HepG2 (cell line): ENCODE results near the gene METRN. TPM values are rescaled to one million over a fixed set of nuclear protein-coding genes. Genes with fewer than 3 reads are reported as not detected.

Experiments used
- ELF1 ChIP-seq: sonication (generic); formaldehyde crosslinking; IDR thresholded peaks from 2 replicates; pipeline ENCODE4 v1.4.0; 2020; ENCODE audit warnings: missing genetic modification reagents
- ERF ChIP-seq: IDR thresholded peaks from 2 replicates; pipeline ENCODE4 v1.6.1; 2018; ENCODE audit warnings: missing biosample characterization, missing genetic modification reagents
- KLF9 ChIP-seq: IDR thresholded peaks from 2 replicates; pipeline ENCODE4 v1.6.1; 2016; ENCODE audit warnings: low read depth
- NAIF1 ChIP-seq: sonication (generic); formaldehyde crosslinking; IDR thresholded peaks from 2 replicates; pipeline ENCODE4 v1.5.0; 2020; ENCODE audit warnings: mild to moderate bottlenecking, missing genetic modification reagents, borderline replicate concordance
- NFE2 ChIP-seq: sonication (generic); formaldehyde crosslinking; IDR thresholded peaks from 2 replicates; pipeline ENCODE4 v1.4.0; 2020; ENCODE audit warnings: missing genetic modification reagents
- TP53 ChIP-seq: sonication (generic); formaldehyde crosslinking; conservative IDR thresholded peaks from 2 replicates; pipeline ENCODE4 v1.4.0; 2020; ENCODE audit warnings: missing genetic modification reagents
- YEATS4 ChIP-seq: sonication (generic); formaldehyde crosslinking; IDR thresholded peaks from 2 replicates; pipeline ENCODE4 v1.4.0; 2020; ENCODE audit warnings: missing genetic modification reagents, borderline replicate concordance
- ZBTB42 ChIP-seq: sonication (generic); formaldehyde crosslinking; IDR thresholded peaks from 2 replicates; pipeline ENCODE4 v1.5.0; 2020; ENCODE audit warnings: mild to moderate bottlenecking, missing genetic modification reagents
- ZBTB7B ChIP-seq: sonication (generic); formaldehyde crosslinking; IDR thresholded peaks from 2 replicates; pipeline ENCODE4 v1.4.0; 2020; ENCODE audit warnings: missing genetic modification reagents
- ZNF234 ChIP-seq: sonication (generic); formaldehyde crosslinking; conservative IDR thresholded peaks from 2 replicates; pipeline ENCODE4 v1.5.1; 2020; ENCODE audit warnings: mild to moderate bottlenecking, missing genetic modification reagents
- ZNF274 ChIP-seq: sonication (generic); formaldehyde crosslinking; IDR thresholded peaks from 2 replicates; pipeline ENCODE4 v1.5.1; 2020; ENCODE audit warnings: mild to moderate bottlenecking, missing genetic modification reagents
- ZNF543 ChIP-seq: sonication (generic); formaldehyde crosslinking; IDR thresholded peaks from 2 replicates; pipeline ENCODE4 v1.4.0; 2020; ENCODE audit warnings: mild to moderate bottlenecking, missing genetic modification reagents
- ZNF546 ChIP-seq: sonication (generic); formaldehyde crosslinking; conservative IDR thresholded peaks from 2 replicates; pipeline ENCODE4 v1.8.1; 2023; ENCODE audit warnings: mild to moderate bottlenecking, missing genetic modification reagents
- ZNF746 ChIP-seq: sonication (generic); formaldehyde crosslinking; IDR thresholded peaks from 2 replicates; pipeline ENCODE4 v1.8.0; 2022; ENCODE audit warnings: mild to moderate bottlenecking, missing genetic modification reagents
- polyA plus RNA-seq, 8 experiments: library from polyadenylated mRNA; depleted of rRNA in 3 of 8; stranded (reverse) in 7 of 8; unstranded in 1 of 8; fragments of >200 nt; fragmentation: Illumina TruSeq in 4 of 8; extraction: Trizol in 4 of 8; gene quantifications; 2 replicates each; pipeline versions ENCODE4 v1.2.1 to v1.2.3, GENCODE V29; 2011 to 2016; ENCODE audit warnings: low read depth in 4 of 8, missing spikeins in 1 of 8, mixed read lengths in 1 of 8; ENCODE audit not compliant: insufficient read depth in 1 of 8
- total RNA-seq, 5 experiments: library from RNA; depleted of rRNA; stranded (reverse); fragments of >200 nt; fragmentation: Illumina TruSeq; extraction: Trizol; gene quantifications; 2 replicates each; pipeline ENCODE4 v1.2.3, GENCODE V29; 2016; ENCODE audit warnings: low read depth in 1 of 5
- TF ChIP-seq, protein P1 (sequence below): sonication (generic); formaldehyde crosslinking; IDR thresholded peaks from 2 replicates; pipeline ENCODE4 v1.5.0; 2020; ENCODE audit warnings: missing genetic modification reagents
- TF ChIP-seq, protein P2 (sequence below): sonication (generic); formaldehyde crosslinking; IDR thresholded peaks from 2 replicates; pipeline ENCODE4 v1.4.0; 2020; ENCODE audit warnings: mild to moderate bottlenecking, low read depth, missing genetic modification reagents
- TF ChIP-seq, protein P3 (sequence below): fragments of 450-650 bp; IDR thresholded peaks from 2 replicates; pipeline ENCODE4 v1.6.1; 2016
- TF ChIP-seq, protein P4 (sequence below): sonication (generic); formaldehyde crosslinking; IDR thresholded peaks from 2 replicates; pipeline ENCODE4 v1.4.0; 2020; ENCODE audit warnings: missing genetic modification reagents

METRN gene
- total and polyA plus RNA-seq, 2 of the 13 experiments (the other 11 are each of a cell fraction or from before 2014, with no cell fraction given), result 25.5 to 46.1 TPM

DNA sequence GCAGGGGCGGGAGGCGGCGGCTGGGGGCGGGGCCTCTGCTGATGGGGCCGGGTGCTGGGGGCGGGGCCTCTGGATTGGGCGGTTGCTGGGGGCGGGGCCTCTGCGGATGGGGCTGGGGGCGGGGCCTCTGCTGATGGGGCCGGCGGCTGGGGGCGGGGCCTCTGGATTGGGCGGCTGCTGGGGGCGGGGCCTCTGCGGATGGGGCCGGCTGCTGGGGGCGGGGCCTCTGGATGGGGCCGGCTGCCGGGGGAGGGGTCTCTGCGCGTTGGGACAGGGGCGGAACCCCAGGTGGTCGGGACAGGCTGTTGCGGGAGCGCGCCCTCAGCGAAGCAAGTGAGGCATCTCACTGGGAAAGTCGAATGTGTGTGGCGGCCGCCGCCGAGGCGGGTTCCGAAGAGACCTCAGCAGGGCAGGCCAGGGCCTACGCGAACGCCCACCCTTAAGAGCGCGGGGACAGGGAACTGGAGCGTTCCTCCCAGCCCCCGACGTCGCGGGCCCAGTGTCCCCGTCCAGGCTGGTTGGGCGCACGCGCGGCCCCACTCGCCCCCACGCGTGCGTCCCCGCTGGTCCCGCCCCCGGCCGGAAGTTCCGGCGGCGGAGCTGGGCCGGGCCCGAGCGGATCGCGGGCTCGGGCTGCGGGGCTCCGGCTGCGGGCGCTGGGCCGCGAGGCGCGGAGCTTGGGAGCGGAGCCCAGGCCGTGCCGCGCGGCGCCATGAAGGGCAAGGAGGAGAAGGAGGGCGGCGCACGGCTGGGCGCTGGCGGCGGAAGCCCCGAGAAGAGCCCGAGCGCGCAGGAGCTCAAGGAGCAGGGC is 34.9 kb upstream of the METRN start, which contains the start of gene STUB1 (continued):
- peak; percentile 73 for TF ChIP-seq YEATS4 (CRISPR knock-in tag)
- no peak for TF ChIP-seq ERF (CRISPR knock-in tag)
- TF ChIP-seq, protein P1, sequence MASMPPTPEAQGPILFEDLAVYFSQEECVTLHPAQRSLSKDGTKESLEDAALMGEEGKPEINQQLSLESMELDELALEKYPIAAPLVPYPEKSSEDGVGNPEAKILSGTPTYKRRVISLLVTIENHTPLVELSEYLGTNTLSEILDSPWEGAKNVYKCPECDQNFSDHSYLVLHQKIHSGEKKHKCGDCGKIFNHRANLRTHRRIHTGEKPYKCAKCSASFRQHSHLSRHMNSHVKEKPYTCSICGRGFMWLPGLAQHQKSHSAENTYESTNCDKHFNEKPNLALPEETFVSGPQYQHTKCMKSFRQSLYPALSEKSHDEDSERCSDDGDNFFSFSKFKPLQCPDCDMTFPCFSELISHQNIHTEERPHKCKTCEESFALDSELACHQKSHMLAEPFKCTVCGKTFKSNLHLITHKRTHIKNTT (CRISPR knock-in tag), result no peak
- no peak for TF ChIP-seq ZNF234 (CRISPR knock-in tag)
- no peak for TF ChIP-seq NFE2 (CRISPR knock-in tag)
- TF ChIP-seq ZNF746, result peak; percentile 38; the same call in 1 of the 2 replicates
- TF ChIP-seq, protein P2, sequence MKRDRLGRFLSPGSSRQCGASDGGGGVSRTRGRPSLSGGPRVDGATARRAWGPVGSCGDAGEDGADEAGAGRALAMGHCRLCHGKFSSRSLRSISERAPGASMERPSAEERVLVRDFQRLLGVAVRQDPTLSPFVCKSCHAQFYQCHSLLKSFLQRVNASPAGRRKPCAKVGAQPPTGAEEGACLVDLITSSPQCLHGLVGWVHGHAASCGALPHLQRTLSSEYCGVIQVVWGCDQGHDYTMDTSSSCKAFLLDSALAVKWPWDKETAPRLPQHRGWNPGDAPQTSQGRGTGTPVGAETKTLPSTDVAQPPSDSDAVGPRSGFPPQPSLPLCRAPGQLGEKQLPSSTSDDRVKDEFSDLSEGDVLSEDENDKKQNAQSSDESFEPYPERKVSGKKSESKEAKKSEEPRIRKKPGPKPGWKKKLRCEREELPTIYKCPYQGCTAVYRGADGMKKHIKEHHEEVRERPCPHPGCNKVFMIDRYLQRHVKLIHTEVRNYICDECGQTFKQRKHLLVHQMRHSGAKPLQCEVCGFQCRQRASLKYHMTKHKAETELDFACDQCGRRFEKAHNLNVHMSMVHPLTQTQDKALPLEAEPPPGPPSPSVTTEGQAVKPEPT (CRISPR knock-in tag), result no peak
- TF ChIP-seq ZNF543, result 0 out of 2 replicates have a peak, but pooled peaks have one; percentile 4
- TF ChIP-seq, protein P3, sequence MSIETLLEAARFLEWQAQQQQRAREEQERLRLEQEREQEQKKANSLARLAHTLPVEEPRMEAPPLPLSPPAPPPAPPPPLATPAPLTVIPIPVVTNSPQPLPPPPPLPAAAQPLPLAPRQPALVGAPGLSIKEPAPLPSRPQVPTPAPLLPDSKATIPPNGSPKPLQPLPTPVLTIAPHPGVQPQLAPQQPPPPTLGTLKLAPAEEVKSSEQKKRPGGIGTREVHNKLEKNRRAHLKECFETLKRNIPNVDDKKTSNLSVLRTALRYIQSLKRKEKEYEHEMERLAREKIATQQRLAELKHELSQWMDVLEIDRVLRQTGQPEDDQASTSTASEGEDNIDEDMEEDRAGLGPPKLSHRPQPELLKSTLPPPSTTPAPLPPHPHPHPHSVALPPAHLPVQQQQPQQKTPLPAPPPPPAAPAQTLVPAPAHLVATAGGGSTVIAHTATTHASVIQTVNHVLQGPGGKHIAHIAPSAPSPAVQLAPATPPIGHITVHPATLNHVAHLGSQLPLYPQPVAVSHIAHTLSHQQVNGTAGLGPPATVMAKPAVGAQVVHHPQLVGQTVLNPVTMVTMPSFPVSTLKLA, result peak; percentile 17; the same call in 1 of the 2 replicates
- TF ChIP-seq ZBTB7B, result 0 out of 2 replicates have a peak, but pooled peaks have one; percentile 24
- TF ChIP-seq ZNF274 (CRISPR knock-in tag), result no peak
- TF ChIP-seq, protein P4, sequence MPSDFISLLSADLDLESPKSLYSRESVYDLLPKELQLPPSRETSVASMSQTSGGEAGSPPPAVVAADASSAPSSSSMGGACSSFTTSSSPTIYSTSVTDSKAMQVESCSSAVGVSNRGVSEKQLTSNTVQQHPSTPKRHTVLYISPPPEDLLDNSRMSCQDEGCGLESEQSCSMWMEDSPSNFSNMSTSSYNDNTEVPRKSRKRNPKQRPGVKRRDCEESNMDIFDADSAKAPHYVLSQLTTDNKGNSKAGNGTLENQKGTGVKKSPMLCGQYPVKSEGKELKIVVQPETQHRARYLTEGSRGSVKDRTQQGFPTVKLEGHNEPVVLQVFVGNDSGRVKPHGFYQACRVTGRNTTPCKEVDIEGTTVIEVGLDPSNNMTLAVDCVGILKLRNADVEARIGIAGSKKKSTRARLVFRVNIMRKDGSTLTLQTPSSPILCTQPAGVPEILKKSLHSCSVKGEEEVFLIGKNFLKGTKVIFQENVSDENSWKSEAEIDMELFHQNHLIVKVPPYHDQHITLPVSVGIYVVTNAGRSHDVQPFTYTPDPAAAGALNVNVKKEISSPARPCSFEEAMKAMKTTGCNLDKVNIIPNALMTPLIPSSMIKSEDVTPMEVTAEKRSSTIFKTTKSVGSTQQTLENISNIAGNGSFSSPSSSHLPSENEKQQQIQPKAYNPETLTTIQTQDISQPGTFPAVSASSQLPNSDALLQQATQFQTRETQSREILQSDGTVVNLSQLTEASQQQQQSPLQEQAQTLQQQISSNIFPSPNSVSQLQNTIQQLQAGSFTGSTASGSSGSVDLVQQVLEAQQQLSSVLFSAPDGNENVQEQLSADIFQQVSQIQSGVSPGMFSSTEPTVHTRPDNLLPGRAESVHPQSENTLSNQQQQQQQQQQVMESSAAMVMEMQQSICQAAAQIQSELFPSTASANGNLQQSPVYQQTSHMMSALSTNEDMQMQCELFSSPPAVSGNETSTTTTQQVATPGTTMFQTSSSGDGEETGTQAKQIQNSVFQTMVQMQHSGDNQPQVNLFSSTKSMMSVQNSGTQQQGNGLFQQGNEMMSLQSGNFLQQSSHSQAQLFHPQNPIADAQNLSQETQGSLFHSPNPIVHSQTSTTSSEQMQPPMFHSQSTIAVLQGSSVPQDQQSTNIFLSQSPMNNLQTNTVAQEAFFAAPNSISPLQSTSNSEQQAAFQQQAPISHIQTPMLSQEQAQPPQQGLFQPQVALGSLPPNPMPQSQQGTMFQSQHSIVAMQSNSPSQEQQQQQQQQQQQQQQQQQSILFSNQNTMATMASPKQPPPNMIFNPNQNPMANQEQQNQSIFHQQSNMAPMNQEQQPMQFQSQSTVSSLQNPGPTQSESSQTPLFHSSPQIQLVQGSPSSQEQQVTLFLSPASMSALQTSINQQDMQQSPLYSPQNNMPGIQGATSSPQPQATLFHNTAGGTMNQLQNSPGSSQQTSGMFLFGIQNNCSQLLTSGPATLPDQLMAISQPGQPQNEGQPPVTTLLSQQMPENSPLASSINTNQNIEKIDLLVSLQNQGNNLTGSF (CRISPR knock-in tag), result peak; percentile 80; the same call in 1 of the 2 replicates
- no peak for TF ChIP-seq TP53 (CRISPR knock-in tag)
- no peak for TF ChIP-seq NAIF1 (CRISPR knock-in tag)
- no peak for TF ChIP-seq ZBTB42
- no peak for TF ChIP-seq KLF9 (CRISPR knock-in tag)
- TF ChIP-seq ELF1 (CRISPR knock-in tag), result no peak
- TF ChIP-seq ZNF546 (CRISPR knock-in tag), result 0 out of 2 replicates have a peak, but pooled peaks have one; percentile 47
